Measurements from ENCODE around the gene USP28. TPM values are rescaled to one million over a fixed set of nuclear protein-coding genes. Genes with fewer than 3 reads are reported as not detected.

USP28 gene
- total RNA-seq, 1 donor from 2014 or later: 34.8 TPM

DNA sequence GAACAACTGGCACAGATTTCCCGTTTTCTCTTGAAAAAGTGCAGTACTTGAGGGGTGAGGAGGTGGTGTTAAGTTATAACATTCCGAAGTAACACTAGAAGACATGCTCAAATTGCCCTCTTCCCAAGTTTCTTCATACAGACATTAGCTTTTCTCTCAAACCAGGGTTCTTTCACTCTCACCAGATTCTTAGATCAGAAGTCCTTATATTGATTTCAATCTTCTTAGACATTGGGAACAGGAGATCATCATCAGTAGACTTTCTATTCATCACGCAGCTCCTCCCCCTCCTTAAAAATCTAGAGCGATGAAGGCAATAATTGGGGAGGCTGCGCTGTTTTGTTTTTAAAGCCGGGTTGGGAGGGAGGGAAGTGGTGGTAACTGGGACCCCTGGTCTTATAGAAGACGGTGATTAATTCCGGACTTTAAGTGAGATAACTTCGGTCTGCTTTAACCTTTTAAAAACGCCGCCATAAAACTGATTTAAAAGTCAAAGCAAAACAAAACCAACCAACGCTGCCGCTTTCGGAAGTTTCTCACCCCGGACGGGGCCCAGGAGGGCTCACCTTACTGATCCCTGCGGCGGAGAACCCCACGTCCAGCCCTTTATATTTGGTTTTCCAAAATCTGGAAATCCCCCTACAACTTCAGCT lies 665 bp downstream of the USP28 start:
- intact Hi-C loops (cut with micrococcal nuclease): loop anchor here (1.0 to 2.0 kb wide), 3 partner anchors 68 to 526 kb away; partner anchors contain the start of genes C11orf71, RBM7 and ZW10
- Mint-ChIP-seq H3K4me3 (ENCODE audit: low read depth) (peak overlapping the region; percentile 95), H3K27ac (peak overlapping the region; percentile 69), H3K4me1 (ENCODE audit: low read depth) (peaks cover 46% of the 10 kb centered on the region), H3K9me3 (no peaks in the 10 kb centered on the region), H3K27me3 (ENCODE audit: low read depth) (no peaks in the 10 kb centered on the region), H3K36me3 (ENCODE audit: low read depth) (peaks cover 25% of the 10 kb centered on the region)
- no peak for DNase-seq (ENCODE audit: low spot score)

GRCh38 chr11:113874096-113874495 lies 1.3 kb downstream of the USP28 start:
- H3K27ac Mint-ChIP-seq: no peak overlapping the region
- H3K9me3 Mint-ChIP-seq: no peaks in the 10 kb centered on the region
- intact Hi-C loops (cut with micrococcal nuclease): loop anchor here (2.0 kb wide), 2 partner anchors 67 to 101 kb away; partner anchors contain the start of gene ZW10
- no peaks in the 10 kb centered on the region for H3K27me3 Mint-ChIP-seq (ENCODE audit: low read depth)
- peak overlapping the region; percentile 95 for H3K4me3 Mint-ChIP-seq (ENCODE audit: low read depth)
- H3K4me1 Mint-ChIP-seq (ENCODE audit: low read depth): peaks cover 46% of the 10 kb centered on the region
- DNase-seq (ENCODE audit: low spot score): no peak
- peaks cover 25% of the 10 kb centered on the region for H3K36me3 Mint-ChIP-seq (ENCODE audit: low read depth)

GRCh38 chr11:113873236-113873626 lies 2.1 kb downstream of the USP28 start:
- Mint-ChIP-seq H3K27ac (no peak overlapping the region), H3K4me3 (ENCODE audit: low read depth) (peak overlapping the region; percentile 95), H3K36me3 (ENCODE audit: low read depth) (peaks cover 27% of the 10 kb centered on the region), H3K4me1 (ENCODE audit: low read depth) (peaks cover 49% of the 10 kb centered on the region), H3K27me3 (ENCODE audit: low read depth) (no peaks in the 10 kb centered on the region), H3K9me3 (no peaks in the 10 kb centered on the region)
- DNase-seq (ENCODE audit: low spot score): no peak
- intact Hi-C loops (cut with micrococcal nuclease): no loop called here

DNA sequence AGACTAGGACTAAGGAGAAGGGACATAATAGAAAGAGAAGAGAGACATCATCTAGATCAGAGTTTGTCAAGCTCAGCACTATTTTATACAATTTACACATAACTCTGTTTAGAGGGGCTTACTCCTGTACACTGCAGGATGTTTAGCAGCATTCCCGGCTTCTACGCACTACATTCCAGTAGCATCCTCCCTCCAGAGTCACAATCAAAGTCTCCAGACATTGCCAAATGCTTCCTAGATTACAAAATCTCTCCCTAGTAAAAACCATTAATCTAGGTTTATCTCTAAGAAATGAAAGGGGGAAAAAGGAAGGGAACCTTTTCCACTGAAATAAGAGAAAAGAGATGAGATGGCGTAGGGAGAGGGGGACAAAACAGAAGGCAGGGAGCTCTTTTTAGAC lies 4.0 kb downstream of the USP28 start:
- Mint-ChIP-seq H3K27ac (no peak overlapping the region), H3K9me3 (no peaks in the 10 kb centered on the region), H3K27me3 (ENCODE audit: low read depth) (no peaks in the 10 kb centered on the region), H3K4me1 (ENCODE audit: low read depth) (peaks cover 42% of the 10 kb centered on the region), H3K36me3 (ENCODE audit: low read depth) (peaks cover 42% of the 10 kb centered on the region), H3K4me3 (ENCODE audit: low read depth) (no peak overlapping the region)
- no peak for DNase-seq (ENCODE audit: low spot score)
- intact Hi-C loops (cut with micrococcal nuclease): no loop called here

- intact Hi-C loops (cut with micrococcal nuclease): no loop called here
- Mint-ChIP-seq H3K27ac (peak overlapping the region; percentile 8), H3K27me3 (ENCODE audit: low read depth) (no peaks in the 10 kb centered on the region), H3K9me3 (no peaks in the 10 kb centered on the region), H3K36me3 (ENCODE audit: low read depth) (peaks cover 52% of the 10 kb centered on the region), H3K4me1 (ENCODE audit: low read depth) (peaks cover 26% of the 10 kb centered on the region), H3K4me3 (ENCODE audit: low read depth) (no peak overlapping the region)
- DNase-seq (ENCODE audit: low spot score): no peak
These were observed 7.4 kb downstream of the USP28 start for GRCh38 chr11:113867843-113868503.

DNA sequence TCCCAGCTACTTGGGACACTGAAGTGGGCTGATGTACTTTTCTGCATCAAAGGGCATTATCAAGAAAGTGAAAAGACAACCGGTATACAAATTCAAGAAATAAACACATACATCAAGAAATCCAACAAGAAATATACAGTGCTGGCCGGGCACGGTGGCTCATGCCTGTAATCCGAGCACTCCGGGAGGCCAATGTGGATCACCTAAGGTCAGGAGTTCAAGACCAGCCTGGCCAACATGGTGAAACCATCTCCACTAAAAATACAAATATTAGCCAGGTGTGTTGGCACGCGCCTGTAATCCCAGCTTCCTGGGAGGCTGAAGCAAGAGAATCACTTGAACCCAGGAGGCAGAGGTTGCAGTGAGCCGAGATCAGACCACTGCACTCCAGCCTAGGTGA lies 9.5 kb downstream of the USP28 start:
- no peak for DNase-seq (ENCODE audit: low spot score)
- peaks cover 59% of the 10 kb centered on the region for H3K36me3 Mint-ChIP-seq (ENCODE audit: low read depth)
- intact Hi-C loops (cut with micrococcal nuclease): no loop called here
- no peak overlapping the region for H3K4me3 Mint-ChIP-seq (ENCODE audit: low read depth)
- peaks cover 26% of the 10 kb centered on the region for H3K4me1 Mint-ChIP-seq (ENCODE audit: low read depth)
- no peaks in the 10 kb centered on the region for H3K9me3 Mint-ChIP-seq
- no peak overlapping the region for H3K27ac Mint-ChIP-seq
- no peaks in the 10 kb centered on the region for H3K27me3 Mint-ChIP-seq (ENCODE audit: low read depth)

- Mint-ChIP-seq H3K27ac (no peak overlapping the region), H3K9me3 (no peaks in the 10 kb centered on the region), H3K4me3 (ENCODE audit: low read depth) (no peak overlapping the region), H3K27me3 (ENCODE audit: low read depth) (no peaks in the 10 kb centered on the region), H3K36me3 (ENCODE audit: low read depth) (peaks cover 56% of the 10 kb centered on the region), H3K4me1 (ENCODE audit: low read depth) (peaks cover 32% of the 10 kb centered on the region)
- no peak for DNase-seq (ENCODE audit: low spot score)
- intact Hi-C loops (cut with micrococcal nuclease): no loop called here
These were observed 11.0 kb downstream of the USP28 start for GRCh38 chr11:113864410-113864809.

DNA sequence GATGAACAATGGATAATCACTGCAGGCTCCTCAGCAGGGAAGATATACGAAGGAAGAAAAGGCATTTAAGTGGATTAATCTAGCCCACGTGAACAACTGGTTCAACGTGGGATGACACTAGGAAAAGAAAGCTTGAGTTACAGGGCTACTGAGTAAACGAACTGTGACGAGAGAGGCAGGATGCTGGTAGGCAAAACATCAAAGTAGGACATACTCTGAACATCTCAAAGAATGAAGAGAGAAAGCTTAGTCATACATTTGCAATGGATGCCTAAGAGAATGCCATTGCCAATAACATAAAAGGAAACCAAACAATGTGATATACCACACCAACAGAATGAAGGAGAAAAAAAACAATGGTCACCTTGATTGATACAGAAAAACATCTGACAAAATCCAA lies 12.9 kb downstream of the USP28 start:
- no peak overlapping the region for H3K4me3 Mint-ChIP-seq (ENCODE audit: low read depth)
- no peaks in the 10 kb centered on the region for H3K9me3 Mint-ChIP-seq
- no peak for DNase-seq (ENCODE audit: low spot score)
- no peaks in the 10 kb centered on the region for H3K27me3 Mint-ChIP-seq (ENCODE audit: low read depth)
- H3K27ac Mint-ChIP-seq: peak overlapping the region; percentile 58
- H3K36me3 Mint-ChIP-seq (ENCODE audit: low read depth): peaks cover 46% of the 10 kb centered on the region
- peaks cover 28% of the 10 kb centered on the region for H3K4me1 Mint-ChIP-seq (ENCODE audit: low read depth)
- intact Hi-C loops (cut with micrococcal nuclease): no loop called here

DNA sequence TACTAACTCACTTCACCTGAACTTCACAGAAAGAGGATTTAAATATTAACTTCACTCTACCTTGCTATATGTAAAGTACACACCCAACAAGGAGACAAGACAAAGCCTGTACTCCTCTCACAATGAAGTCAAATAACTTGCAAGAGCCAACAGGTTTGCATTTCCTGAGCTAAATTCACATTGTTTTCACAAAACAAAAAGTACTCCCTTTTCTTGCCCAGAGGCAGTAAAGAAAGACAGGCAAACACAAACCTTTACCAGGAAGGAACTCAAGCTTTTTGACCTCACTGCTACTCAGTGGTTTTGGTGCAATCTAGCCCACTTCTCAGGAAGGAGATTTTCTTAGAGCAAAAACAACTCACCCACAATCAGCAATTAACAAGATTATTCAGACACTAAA lies 15.7 kb downstream of the USP28 start:
- intact Hi-C loops (cut with micrococcal nuclease): no loop called here
- H3K9me3 Mint-ChIP-seq: no peaks in the 10 kb centered on the region
- peaks cover 29% of the 10 kb centered on the region for H3K4me1 Mint-ChIP-seq (ENCODE audit: low read depth)
- DNase-seq (ENCODE audit: low spot score): no peak
- peaks cover 24% of the 10 kb centered on the region for H3K36me3 Mint-ChIP-seq (ENCODE audit: low read depth)
- peak overlapping the region; percentile 79 for H3K27ac Mint-ChIP-seq
- H3K27me3 Mint-ChIP-seq (ENCODE audit: low read depth): no peaks in the 10 kb centered on the region
- peak overlapping the region; percentile 61 for H3K4me3 Mint-ChIP-seq (ENCODE audit: low read depth)

- intact Hi-C loops (cut with micrococcal nuclease): no loop called here
- Mint-ChIP-seq H3K36me3 (ENCODE audit: low read depth) (peaks cover 22% of the 10 kb centered on the region), H3K4me3 (ENCODE audit: low read depth) (no peak overlapping the region), H3K9me3 (no peaks in the 10 kb centered on the region), H3K27ac (no peak overlapping the region), H3K4me1 (ENCODE audit: low read depth) (peaks cover 23% of the 10 kb centered on the region), H3K27me3 (ENCODE audit: low read depth) (no peaks in the 10 kb centered on the region)
- DNase-seq (ENCODE audit: low spot score): no peak
These were observed 18.2 kb downstream of the USP28 start for GRCh38 chr11:113856966-113857759.

GRCh38 chr11:113855803-113856202 lies 19.6 kb downstream of the USP28 start:
- no peak for DNase-seq (ENCODE audit: low spot score)
- Mint-ChIP-seq H3K4me1 (ENCODE audit: low read depth) (peaks cover 16% of the 10 kb centered on the region), H3K27me3 (ENCODE audit: low read depth) (no peaks in the 10 kb centered on the region), H3K4me3 (ENCODE audit: low read depth) (no peak overlapping the region), H3K27ac (no peak overlapping the region), H3K9me3 (no peaks in the 10 kb centered on the region), H3K36me3 (ENCODE audit: low read depth) (peaks cover 26% of the 10 kb centered on the region)
- intact Hi-C loops (cut with micrococcal nuclease): no loop called here

DNA sequence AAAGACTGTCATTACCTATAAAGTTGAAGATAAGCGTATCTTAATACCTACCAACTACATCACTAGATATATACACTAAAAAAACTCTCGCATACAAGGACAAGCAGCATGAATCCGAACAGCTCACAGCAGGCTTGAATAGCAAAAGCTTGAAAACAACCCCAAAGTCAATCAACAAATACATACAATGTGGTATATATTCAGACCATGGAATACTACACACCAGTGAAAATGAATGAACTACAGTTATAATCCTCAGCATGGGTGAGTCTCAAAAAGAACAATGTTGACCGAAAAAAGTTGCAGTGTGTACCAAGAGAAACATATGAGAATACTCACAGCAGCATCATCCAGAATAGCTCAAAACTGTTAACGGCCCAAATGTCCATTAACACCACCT lies 25.2 kb downstream of the USP28 start:
- Mint-ChIP-seq H3K27ac (no peak overlapping the region), H3K9me3 (no peaks in the 10 kb centered on the region), H3K4me1 (ENCODE audit: low read depth) (peaks cover 7% of the 10 kb centered on the region), H3K4me3 (ENCODE audit: low read depth) (no peak overlapping the region), H3K27me3 (ENCODE audit: low read depth) (no peaks in the 10 kb centered on the region), H3K36me3 (ENCODE audit: low read depth) (peaks cover 59% of the 10 kb centered on the region)
- no peak for DNase-seq (ENCODE audit: low spot score)
- intact Hi-C loops (cut with micrococcal nuclease): no loop called here

DNA sequence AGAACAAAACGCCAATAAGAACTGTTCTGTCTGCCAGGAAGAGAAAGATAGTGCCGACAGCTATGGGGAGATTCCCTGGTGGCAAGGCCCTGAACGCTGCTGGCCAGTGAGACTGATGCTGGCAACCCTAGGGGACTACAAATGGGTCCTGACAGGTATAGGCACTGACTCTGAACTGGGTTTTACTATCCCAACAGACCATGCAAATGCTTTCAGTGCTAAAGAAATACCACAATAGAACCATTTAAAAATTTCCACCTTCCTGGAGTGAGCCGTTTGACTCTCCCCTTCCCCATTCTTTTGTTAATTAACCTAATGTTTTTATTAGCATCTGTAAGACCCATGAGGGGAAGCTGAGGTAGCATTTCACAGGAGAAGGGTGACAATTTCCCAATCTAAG lies 25.7 kb downstream of the USP28 start:
- Mint-ChIP-seq H3K27ac (no peak overlapping the region), H3K36me3 (ENCODE audit: low read depth) (peaks cover 59% of the 10 kb centered on the region), H3K9me3 (no peaks in the 10 kb centered on the region), H3K27me3 (ENCODE audit: low read depth) (no peaks in the 10 kb centered on the region), H3K4me3 (ENCODE audit: low read depth) (no peak overlapping the region), H3K4me1 (ENCODE audit: low read depth) (peaks cover 7% of the 10 kb centered on the region)
- DNase-seq (ENCODE audit: low spot score): no peak
- intact Hi-C loops (cut with micrococcal nuclease): no loop called here

All from activated T-helper 2 cell treated with anti-CD3 and anti-CD28 coated beads, Interferon-gamma antibody, Interleukin-2, Interleukin-4, amounts not matched to agents 10 μg/mL and 5 μg/mL and 100 μg/mL, durations not matched to agents 14 hours and 24 hours and 36 hours (primary cell).